Sigmoid colon (tissue), 7 donors: ENCODE results near the gene SON. TPM values are rescaled to one million over a fixed set of nuclear protein-coding genes. Genes with fewer than 3 reads are reported as not detected.

Experiments used
- polyA plus RNA-seq, 3 donors: library from polyadenylated mRNA; stranded (reverse); fragments of 200-250 nt; gene quantifications; one replicate each; pipeline ENCODE4 v1.2.3, GENCODE V29; 2013
- total RNA-seq, 4 donors: library from RNA; depleted of rRNA; stranded (reverse); fragments of >200 nt; gene quantifications; one replicate each; pipeline ENCODE4 v1.1.0, GENCODE V29; 2016
- donor health status: healthy with polysubstance abuse.
- donor health status: Bipolar disorder and iron deficiency.
- donor health status: healthy.

SON gene
- total and polyA plus RNA-seq, 7 donors, result 24.0 to 244 (median 177) TPM

Other genes with a start within 250 kb of the SON start
- 10 to 100 TPM; 23.5 to 32.6 (median 25.5) TPM for gene IFNAR1, start 218.1 kb upstream of the SON start, total RNA-seq
- gene IFNAR1, start 218.1 kb upstream of the SON start, polyA plus RNA-seq, result 10 to 100 TPM in 1 of 3 donors, 1 to 10 TPM in 2; 6.6 to 26.5 (median 7.9) TPM
- 10 to 100 TPM; 34.9 to 65.8 (median 38.5) TPM for gene IFNGR2, start 139.6 kb upstream of the SON start, total RNA-seq
- 100 to 1,000 TPM in 2 of 3 donors, 10 to 100 TPM in 1; 72.1 to 178 (median 135) TPM for gene IFNGR2, start 139.6 kb upstream of the SON start, polyA plus RNA-seq
- gene TMEM50B, start 63.1 kb upstream of the SON start, total RNA-seq, result 100 to 1,000 TPM in 2 of 4 donors, 10 to 100 TPM in 2; 63.3 to 106 (median 85.1) TPM
- 10 to 100 TPM in 1 of 3 donors, 1 to 10 TPM in 2; 9.0 to 41.8 (median 9.6) TPM for gene TMEM50B, start 63.1 kb upstream of the SON start, polyA plus RNA-seq
- 1 to 10 TPM; 2.0 to 3.0 (median 2.6) TPM for gene DNAJC28, start 51.3 kb upstream of the SON start, total RNA-seq
- 1 to 10 TPM; 1.6 to 3.7 (median 2.4) TPM for gene DNAJC28, start 51.3 kb upstream of the SON start, polyA plus RNA-seq
- 10 to 100 TPM; 53.2 to 78.5 (median 66.8) TPM for gene GART, start 921 bp upstream of the SON start, total RNA-seq
- 10 to 100 TPM; 10.8 to 36.4 (median 21.3) TPM for gene GART, start 921 bp upstream of the SON start, polyA plus RNA-seq
- gene DONSON, start 45.6 kb downstream of the SON start, total RNA-seq, result 1 to 10 TPM; 4.6 to 7.2 (median 5.9) TPM
- 10 to 100 TPM in 2 of 3 donors, 1 to 10 TPM in 1; 6.0 to 13.4 (median 12.1) TPM for gene DONSON, start 45.6 kb downstream of the SON start, polyA plus RNA-seq
- 10 to 100 TPM; 46.6 to 90.8 (median 62.7) TPM for gene CRYZL1, start 98.7 kb downstream of the SON start, total RNA-seq
- 10 to 100 TPM; 17.3 to 41.4 (median 20.5) TPM for gene CRYZL1, start 98.7 kb downstream of the SON start, polyA plus RNA-seq
- 10 to 100 TPM; 35.7 to 45.4 (median 42.6) TPM for gene ITSN1, start 99.5 kb downstream of the SON start, total RNA-seq
- 10 to 100 TPM; 10.8 to 15.8 (median 12.9) TPM for gene ITSN1, start 99.5 kb downstream of the SON start, polyA plus RNA-seq